Fibroblast of skin of right quadriceps (primary cell): ENCODE data around the gene CIP2A.

Source experiments
- DNase-seq: peaks from one replicate; pipeline ENCODE4 v3.0.0-alpha.2; 2013

Gene CIP2A

DNA sequence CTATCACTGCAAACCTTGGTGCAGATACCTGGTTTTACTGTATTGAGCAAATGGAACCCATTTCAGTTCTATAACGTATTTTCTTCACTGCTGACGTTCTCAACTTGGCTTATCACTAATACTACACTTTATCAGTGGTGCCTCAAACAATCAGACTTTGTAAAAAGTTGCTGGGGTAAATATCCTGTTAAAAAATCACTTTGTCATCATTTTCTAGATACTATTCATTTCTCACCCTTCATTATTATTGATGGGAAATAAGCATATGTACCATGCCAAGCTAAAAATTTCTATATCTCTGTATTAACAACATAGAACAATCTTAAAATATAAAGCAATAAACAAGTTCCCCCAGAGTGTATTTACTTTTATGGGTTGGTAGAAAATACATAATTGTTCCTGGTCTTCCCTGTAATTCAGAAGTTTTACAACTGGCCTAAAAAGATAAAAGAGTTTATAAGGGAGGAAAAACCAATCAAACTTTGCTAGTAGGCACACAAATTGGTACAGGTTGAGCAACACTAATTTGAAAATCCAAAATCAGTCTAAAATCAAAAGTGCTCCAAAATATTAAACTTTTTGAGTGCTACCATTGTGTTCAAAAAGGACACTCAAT is 33.2 kb downstream of the CIP2A start:
- no peak for DNase-seq

GRCh38 chr3:108554913-108555571 is 34.2 kb downstream of the CIP2A start:
- DNase-seq, result no peak

- no peak for DNase-seq
Observed at GRCh38 chr3:108554229-108554628, 35.0 kb downstream of the CIP2A start.

GRCh38 chr3:108552267-108553159 is 36.7 kb downstream of the CIP2A start:
- peak; percentile 35 for DNase-seq

- DNase-seq, result no peak
Observed at GRCh38 chr3:108548886-108549285, 40.4 kb downstream of the CIP2A start.

DNA sequence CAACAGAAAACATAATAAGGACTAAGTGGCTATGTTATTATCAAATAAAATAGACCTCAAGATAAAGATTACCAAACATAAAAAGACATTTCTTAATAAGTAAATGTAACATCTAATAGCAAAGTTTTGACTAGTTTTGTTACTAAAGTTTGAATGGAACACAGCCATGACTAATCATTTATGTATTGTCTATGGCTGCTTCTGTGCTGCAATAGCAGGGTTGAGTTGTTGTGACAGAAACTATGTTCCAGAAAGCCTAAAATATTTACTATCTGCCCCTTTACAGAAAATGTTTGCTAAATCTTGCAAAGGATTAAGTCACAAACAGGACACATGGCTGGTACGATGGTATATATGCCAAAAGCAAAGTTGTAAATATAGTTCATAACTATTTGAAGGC is 40.9 kb downstream of the CIP2A start:
- DNase-seq, result no peak

- no peak for DNase-seq
Observed at GRCh38 chr3:108546692-108547091, 42.5 kb downstream of the CIP2A start.

- no peak for DNase-seq
Observed at GRCh38 chr3:108546247-108546646, 43.0 kb downstream of the CIP2A start.

DNA sequence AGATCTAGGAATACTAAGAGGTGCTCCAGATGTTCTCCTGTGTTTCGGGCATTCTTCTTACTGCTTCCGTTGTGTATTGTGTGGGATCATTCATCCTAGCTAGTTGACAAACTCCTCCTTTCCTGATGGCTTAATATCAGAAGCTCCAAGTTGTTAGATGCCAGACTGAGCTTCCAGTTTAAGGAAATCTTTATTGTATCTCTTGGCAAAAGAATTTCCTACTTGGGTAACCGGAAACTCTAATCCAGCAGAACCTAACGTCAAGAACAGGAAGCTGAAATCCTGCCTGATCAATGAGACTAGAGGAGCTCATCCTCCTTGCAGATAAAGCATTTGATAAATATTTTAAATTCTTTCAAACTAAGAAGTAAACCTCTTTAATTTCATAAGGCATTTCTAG is 51.2 kb downstream of the CIP2A start:
- no peak for DNase-seq

DNA sequence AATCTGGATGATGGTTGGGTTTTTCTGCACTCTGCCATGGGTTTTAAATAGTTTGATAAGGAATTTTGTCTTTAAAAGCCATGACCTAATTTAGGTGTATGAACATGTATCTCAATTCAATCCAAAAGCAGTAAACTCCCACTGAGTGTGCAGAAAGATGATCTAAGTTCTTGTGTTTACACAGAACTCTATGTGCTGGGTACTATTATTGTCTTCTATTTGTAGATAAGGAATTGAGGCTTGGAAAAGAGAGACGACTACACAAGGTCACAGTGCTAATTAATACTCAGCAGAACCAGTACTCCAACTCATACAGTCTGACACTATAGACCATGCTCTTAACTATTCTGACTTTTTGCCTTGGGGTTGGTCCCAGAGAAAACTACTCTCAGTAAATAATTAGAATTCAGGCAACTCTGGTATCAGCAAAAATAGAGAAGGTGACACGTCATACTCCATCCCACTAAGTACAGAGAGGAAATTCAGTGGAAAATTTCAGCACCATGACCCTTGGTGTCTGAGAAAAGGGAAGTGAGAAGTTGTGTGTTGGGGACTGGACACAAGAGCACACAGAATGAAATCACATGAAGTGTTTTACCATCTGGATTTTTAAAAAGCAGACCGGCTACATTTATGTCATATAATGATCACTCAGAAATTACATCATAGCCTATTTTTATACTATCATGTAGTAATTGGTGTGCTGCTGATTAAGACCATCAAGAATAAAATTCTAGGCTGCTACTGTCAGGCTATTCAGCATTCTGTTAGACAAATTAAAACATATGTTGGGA is 60.6 kb downstream of the CIP2A start:
- no peak for DNase-seq

DNA sequence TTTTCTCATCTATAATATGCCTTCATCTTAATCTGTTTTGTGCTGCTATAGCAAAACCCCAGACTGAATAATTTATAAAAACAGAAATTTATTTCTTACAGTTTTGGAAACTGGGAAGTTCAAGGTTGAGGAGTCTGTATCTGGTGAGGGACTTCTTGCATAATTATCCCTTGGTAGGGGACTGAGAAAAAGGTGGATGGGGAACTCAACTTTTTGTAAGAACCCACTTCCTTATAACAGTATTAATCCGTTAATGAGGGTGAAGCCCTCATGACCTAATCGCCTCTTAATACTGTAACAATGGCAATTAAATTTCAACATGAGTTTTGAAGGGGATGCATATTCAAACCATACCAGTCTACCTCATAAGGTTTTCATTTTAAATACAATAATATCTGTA is 61.4 kb downstream of the CIP2A start:
- DNase-seq, result no peak

- no peak for DNase-seq
Observed at GRCh38 chr3:108527109-108527508, 62.1 kb downstream of the CIP2A start.

DNA sequence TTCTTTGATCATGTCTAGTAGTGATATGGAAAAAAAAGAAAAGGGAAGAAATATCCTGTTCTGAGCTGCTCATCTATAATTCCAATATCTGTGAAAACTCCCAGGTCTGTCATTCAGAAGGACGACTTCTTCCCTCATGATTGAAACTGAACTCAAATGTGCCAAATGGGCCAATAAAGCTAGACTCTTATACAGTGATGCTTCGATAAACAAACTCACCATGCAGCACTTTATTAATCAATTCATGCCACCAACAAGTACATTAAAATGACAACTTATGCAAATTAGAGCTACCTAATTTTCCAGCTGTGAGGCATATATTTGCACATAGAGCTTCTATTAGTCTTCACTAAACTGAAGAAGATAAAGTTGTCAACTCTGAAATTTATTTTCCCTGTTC is 63.3 kb downstream of the CIP2A start:
- DNase-seq, result no peak

GRCh38 chr3:108525256-108525655 is 64.0 kb downstream of the CIP2A start:
- DNase-seq, result no peak

DNA sequence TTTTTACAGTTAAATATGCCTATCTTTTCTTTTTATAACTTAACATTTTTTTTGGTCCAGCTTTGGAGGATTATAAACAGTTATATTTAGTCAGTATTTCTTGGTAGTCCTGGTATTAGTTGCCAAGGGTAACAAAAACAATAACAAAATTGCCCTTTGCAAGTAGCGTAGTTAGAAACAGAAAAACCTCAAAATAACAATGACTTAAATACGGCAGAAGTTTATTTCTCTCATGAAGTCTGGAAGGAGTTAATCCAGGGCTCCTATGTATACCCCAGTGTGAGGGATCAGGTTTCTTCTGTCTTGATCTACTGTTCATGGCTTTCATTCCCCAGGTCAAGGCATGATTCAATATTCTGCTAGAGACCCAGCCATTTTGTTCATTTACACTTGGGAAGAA is 64.7 kb downstream of the CIP2A start:
- DNase-seq, result peak; percentile 7

- DNase-seq, result peak; percentile 7
Observed at GRCh38 chr3:108518895-108519294, 70.3 kb downstream of the CIP2A start.

- no peak for DNase-seq
Observed at GRCh38 chr3:108516881-108517280, 72.4 kb downstream of the CIP2A start.

DNA sequence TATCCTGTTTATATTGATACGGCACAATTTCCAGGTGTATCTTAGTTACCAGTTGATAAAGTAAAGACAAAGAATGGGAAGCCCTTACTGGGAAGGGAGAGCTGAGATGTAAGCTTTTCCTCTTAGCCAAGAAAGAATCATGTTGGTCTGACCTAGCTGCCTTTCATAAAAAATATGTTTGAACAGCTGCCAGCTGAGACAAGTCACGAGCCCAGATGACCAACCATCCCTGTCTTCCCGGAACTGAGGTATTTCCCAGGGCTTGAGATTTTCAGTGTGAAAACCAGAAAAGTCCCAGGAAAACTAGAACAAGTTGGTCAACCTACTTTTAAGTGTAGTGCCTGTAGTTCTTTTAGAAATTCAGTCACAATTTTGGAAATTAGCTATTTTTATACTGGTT is 75.3 kb downstream of the CIP2A start:
- DNase-seq, result no peak

DNA sequence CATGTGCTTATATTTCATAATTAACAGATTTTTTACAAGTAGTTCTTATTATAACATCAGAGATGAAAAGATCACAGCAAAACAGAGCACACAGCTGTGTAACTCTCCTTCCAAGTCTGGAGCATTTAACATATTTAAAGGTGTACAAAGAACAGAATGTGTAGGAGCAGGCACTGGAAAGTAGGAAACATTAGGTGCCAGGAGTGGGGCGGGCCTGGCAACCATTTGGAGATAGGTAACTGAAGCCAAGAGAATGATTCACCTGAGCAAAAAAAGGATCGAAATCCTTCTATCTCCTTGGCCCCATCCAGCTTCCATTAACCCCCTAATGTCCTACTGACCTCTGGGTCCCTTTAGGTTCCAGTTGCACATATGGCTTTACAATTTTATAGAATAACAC is 76.6 kb downstream of the CIP2A start:
- DNase-seq, result no peak

DNA sequence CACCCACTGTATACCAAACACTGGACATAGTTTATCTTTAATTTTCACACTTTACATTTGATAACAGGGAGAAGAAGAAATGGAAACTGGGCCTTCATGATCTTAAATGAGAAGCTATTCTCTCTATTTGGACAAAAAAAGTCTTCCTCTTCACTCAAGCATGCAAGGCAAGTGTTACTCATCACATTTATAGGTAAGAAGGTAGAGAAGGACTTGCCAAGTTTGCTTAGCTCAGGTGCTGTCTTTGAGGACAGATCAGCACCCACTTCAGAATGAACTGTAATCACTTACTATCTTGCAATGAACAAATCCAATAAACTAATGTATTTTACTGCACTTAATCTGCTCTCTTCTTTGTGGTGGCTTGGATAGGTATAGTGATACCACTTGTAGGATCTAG is 77.7 kb downstream of the CIP2A start:
- DNase-seq, result no peak

GRCh38 chr3:108511055-108511454 is 78.2 kb downstream of the CIP2A start:
- DNase-seq, result no peak

DNA sequence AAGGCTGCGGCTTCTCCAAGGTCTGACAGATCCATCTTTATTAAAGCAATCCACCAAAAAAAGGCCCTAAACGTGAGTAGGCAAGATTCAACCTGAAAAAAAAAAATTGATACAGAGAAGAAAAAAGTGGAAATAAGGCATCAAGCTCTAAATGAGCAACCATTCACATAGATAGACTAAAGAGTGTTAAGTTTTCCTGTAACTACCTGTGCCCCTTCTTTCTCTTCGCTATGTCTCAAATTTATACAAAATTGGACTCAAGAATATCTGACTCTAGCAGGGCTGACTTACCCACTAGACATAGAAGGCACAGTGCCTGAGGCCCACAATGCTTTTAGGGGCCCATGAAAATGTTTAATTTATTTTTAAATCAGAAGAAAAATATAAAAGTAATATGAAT is 78.7 kb downstream of the CIP2A start, which contains the start of gene MYH15:
TSS of gene MYH15 (minus strand) at position 101 of the 400 bp plus-strand sequence. CDS start at position 35, 66 bp downstream.
- DNase-seq, result no peak

- DNase-seq, result no peak
Observed at GRCh38 chr3:108509871-108510270, 79.4 kb downstream of the CIP2A start.
